DOHH2 (cell line): Measurements from ENCODE around the gene ST7.

ENCODE experiments used
- CTCF ChIP-seq: fragments of 200-600 bp; sonication (generic); IDR thresholded peaks from one replicate; pipeline ENCODE4 v1.5.1; 2014; ENCODE audit warnings: antibody characterized with exemption, mild to moderate bottlenecking, low read depth, low read length; ENCODE audit not compliant: poor library complexity, severe bottlenecking
- EZH2phosphoT487 ChIP-seq: fragments of 200-600 bp; sonication (generic); IDR thresholded peaks from 2 replicates; pipeline ENCODE4 v1.6.1; 2017; ENCODE audit warnings: borderline replicate concordance, mild to moderate bottlenecking, antibody characterized with exemption, low read length, moderate library complexity, mixed read lengths

DNA sequence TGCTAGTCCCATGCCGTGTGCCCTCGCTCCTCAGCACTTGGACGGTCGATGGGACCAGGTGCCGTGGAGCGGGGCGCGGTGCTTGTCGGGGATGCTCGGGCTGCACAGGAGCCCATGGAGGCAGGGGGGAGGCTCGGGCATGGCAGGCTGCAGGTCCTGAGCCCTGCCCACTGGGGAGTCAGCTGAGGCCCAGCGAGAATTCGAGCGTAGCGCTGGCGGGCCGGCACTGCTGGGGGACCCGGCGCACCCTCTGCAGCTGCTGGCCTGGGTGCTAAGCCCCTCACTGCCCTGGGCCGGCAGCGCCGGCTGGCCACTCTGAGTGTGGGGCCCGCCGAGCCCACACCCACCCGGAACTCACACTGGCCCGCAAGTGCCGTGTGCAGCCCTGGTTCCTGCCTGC is 44.7 kb downstream of the ST7 start:
- TF ChIP-seq CTCF (no peak), EZH2phosphoT487 (no peak)
